ENCODE data around the gene SEM1. TPM values are rescaled to one million over a fixed set of nuclear protein-coding genes. Genes with fewer than 3 reads are reported as not detected.

SEM1 gene
- total RNA-seq, 1 experiment from 2014 or later, result 79.9 TPM

DNA sequence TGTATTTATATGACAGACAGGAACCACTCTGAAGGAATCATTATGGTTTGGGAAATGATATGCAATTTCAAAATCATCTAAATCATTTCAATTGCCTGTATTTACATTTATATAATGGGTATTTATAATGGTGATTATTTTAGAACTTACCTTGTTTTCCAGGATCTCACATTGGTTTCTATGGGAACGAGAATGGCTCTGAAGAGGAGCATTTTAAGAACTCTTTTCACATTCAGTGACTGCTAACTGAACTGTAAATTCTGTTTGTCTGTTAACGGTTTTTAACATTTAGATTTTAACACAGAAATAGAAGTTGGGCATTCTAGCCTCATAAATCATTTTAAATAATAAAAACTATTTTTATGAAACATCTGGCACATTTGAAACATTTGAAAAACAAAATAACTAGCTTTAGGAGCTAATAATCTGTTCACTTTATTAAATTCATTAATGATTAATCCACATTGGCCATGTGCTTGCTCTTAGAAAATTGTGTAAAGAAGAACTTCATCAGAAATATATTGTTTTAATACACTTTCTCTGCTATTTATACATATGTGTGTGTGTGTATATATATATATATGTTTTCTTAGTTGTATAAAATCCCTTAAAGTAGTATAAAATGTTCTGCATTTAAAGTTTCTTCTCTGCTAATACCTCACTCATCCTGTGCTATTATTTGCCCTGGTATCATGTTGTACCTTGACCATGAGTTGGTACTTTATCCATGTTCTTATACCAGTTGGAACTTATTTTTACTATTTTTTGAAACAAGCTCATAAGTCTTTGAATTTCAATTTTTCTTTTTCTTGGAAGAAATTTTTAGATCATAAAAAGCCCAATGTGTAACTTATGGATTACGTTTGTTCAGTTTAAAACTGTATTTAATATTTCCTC is 8.7 kb upstream of the SEM1 start:
- Histone ChIP-seq H2BK120ac (ENCODE audit: low read depth, low read length, poor library complexity, severe bottlenecking) (no peak overlapping the region), H2BK5ac (ENCODE audit: insufficient read length, low read length) (no peak overlapping the region), H2BK12ac (ENCODE audit: insufficient read length, low read depth, low read length) (no peak overlapping the region), H3K4ac (ENCODE audit: low read depth, low read length) (no peak overlapping the region), H4K91ac (ENCODE audit: insufficient read length, low read depth, low read length) (no peak overlapping the region), H3K18ac (ENCODE audit: insufficient read length, low read depth, low read length) (no peak overlapping the region), H3K4me1 (ENCODE audit: insufficient read depth, low read length) (no peaks in the 10 kb centered on the region), H2AFZ (ENCODE audit: low read length) (no peak overlapping the region), H3K23ac (ENCODE audit: insufficient read length, low read depth, low read length) (no peak overlapping the region), H3K27me3 (ENCODE audit: insufficient read depth, low read length) (no peaks in the 10 kb centered on the region), H3K79me2 (ENCODE audit: insufficient read depth, low read length) (no peaks in the 10 kb centered on the region), H3K56ac (ENCODE audit: insufficient read length, low read depth, low read length) (no peak overlapping the region), H3K79me1 (ENCODE audit: insufficient read depth, low read depth, low read length, poor library complexity, severe bottlenecking) (no peaks in the 10 kb centered on the region), H3K14ac (ENCODE audit: insufficient read depth, low read length) (no peak overlapping the region), H4K20me1 (ENCODE audit: control insufficient read depth, insufficient read depth, insufficient read length) (no peaks in the 10 kb centered on the region), H3K27ac (ENCODE audit: insufficient read length, low read depth, low read length) (no peak overlapping the region), H2AK5ac (ENCODE audit: insufficient read length, low read length) (no peak overlapping the region), H3K9ac (ENCODE audit: extremely low read depth, insufficient read length, low read length) (no peak overlapping the region), H3T11ph (ENCODE audit: low read length) (no peak overlapping the region), H3K23me2 (ENCODE audit: insufficient read length, low read depth, low read length, poor library complexity, severe bottlenecking) (no peaks in the 10 kb centered on the region), H4K5ac (ENCODE audit: insufficient read length, low read depth, low read length) (no peak overlapping the region), H2BK15ac (ENCODE audit: low read depth, low read length) (no peak overlapping the region), H4K8ac (replicated peaks; ENCODE audit: insufficient read length, low read depth, low read length) (no peak overlapping the region), H2BK20ac (ENCODE audit: low read depth, low read length, poor library complexity, severe bottlenecking) (no peak overlapping the region), H3K4me2 (ENCODE audit: insufficient read depth, insufficient read length, low read length) (no peak overlapping the region), H3K9me3 (ENCODE audit: control insufficient read depth, low read depth, low read length) (peaks cover 2% of the 10 kb centered on the region)
- H3K36me3 Mint-ChIP-seq (ENCODE audit: insufficient read depth in 1 of 3, low read depth in 3 of 3), result peaks cover 3 to 5% (median 4%) of the 10 kb centered on the region in 3 experiments; a peak in 4 of 7 replicates
- WGBS (ENCODE audit: extremely low coverage, insufficient read length, low lambda C conversion rate), result no CpG with 5 or more reads among the region's 3 CpGs
- TF ChIP-seq, protein P1, sequence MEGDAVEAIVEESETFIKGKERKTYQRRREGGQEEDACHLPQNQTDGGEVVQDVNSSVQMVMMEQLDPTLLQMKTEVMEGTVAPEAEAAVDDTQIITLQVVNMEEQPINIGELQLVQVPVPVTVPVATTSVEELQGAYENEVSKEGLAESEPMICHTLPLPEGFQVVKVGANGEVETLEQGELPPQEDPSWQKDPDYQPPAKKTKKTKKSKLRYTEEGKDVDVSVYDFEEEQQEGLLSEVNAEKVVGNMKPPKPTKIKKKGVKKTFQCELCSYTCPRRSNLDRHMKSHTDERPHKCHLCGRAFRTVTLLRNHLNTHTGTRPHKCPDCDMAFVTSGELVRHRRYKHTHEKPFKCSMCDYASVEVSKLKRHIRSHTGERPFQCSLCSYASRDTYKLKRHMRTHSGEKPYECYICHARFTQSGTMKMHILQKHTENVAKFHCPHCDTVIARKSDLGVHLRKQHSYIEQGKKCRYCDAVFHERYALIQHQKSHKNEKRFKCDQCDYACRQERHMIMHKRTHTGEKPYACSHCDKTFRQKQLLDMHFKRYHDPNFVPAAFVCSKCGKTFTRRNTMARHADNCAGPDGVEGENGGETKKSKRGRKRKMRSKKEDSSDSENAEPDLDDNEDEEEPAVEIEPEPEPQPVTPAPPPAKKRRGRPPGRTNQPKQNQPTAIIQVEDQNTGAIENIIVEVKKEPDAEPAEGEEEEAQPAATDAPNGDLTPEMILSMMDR (conservative IDR thresholded peaks at IDR 0.05), result no peak
- peaks cover 10 to 18% of the 10 kb centered on the region in 2 experiments for H3K9me3 Mint-ChIP-seq
- peaks cover 6 to 8% of the 10 kb centered on the region in 2 experiments for H3K4me1 Mint-ChIP-seq
- peaks cover 3% of the 10 kb centered on the region; the same call in 1 of the 2 replicates for H3K27me3 Mint-ChIP-seq (ENCODE audit: low read depth)
- no peak overlapping the region for H3K27ac Mint-ChIP-seq
- no peak for DNase-seq
- H3K4me3 Mint-ChIP-seq, result no peak overlapping the region

Measured in H9 (cell line).